GM21529 (cell line): ENCODE results near the gene SHISAL2B.
"Not testable (repeated sequence)": the region's sequence is repeated elsewhere in the genome, so short reads cannot be mapped to it uniquely, and the experiment has no call there.

ENCODE experiments used
- ATAC-seq: cut with Tn5 transposase; IDR thresholded peaks from one replicate; pipeline ENCODE4 v1.9.1; 2021; ENCODE audit not compliant: unreplicated experiment

Gene SHISAL2B

GRCh38 chr5:64690417-64691151, at the start of gene SHISAL2B:
Gene SHISAL2B, plus strand, starts transcription at chr5:64690503. Its CDS starts 121 bp downstream, at chr5:64690624.
- no peak for ATAC-seq

- ATAC-seq: no peak
Measured at GRCh38 chr5:64644831-64645230, 45.5 kb upstream of the SHISAL2B start.

GRCh38 chr5:64646169-64646568, 44.1 kb upstream of the SHISAL2B start:
- ATAC-seq: no peak

GRCh38 chr5:64649512-64649911, 40.8 kb upstream of the SHISAL2B start:
- no peak for ATAC-seq

- ATAC-seq: no peak
Measured at GRCh38 chr5:64653766-64654560, 36.3 kb upstream of the SHISAL2B start.

- no peak for ATAC-seq
Measured at GRCh38 chr5:64654561-64654938, 35.8 kb upstream of the SHISAL2B start.

GRCh38 chr5:64655596-64655995, 34.7 kb upstream of the SHISAL2B start:
- ATAC-seq: no peak

GRCh38 chr5:64659289-64659688, 31.0 kb upstream of the SHISAL2B start:
- ATAC-seq: no peak

GRCh38 chr5:64663181-64663580, 27.1 kb upstream of the SHISAL2B start:
- not testable (repeated sequence) for ATAC-seq

GRCh38 chr5:64665243-64665642, 25.1 kb upstream of the SHISAL2B start:
- no peak for ATAC-seq

GRCh38 chr5:64666078-64666477, 24.2 kb upstream of the SHISAL2B start:
- no peak for ATAC-seq

GRCh38 chr5:64667068-64667467, 23.2 kb upstream of the SHISAL2B start:
- ATAC-seq: no peak

GRCh38 chr5:64670277-64670676, 20.0 kb upstream of the SHISAL2B start:
- no peak for ATAC-seq

- ATAC-seq: no peak
Measured at GRCh38 chr5:64671678-64672077, 18.6 kb upstream of the SHISAL2B start.

GRCh38 chr5:64678374-64678773, 11.9 kb upstream of the SHISAL2B start:
- no peak for ATAC-seq

GRCh38 chr5:64680289-64680688, 10.0 kb upstream of the SHISAL2B start:
- no peak for ATAC-seq

- ATAC-seq: no peak
Measured at GRCh38 chr5:64682608-64683007, 7.7 kb upstream of the SHISAL2B start.

- ATAC-seq: no peak
Measured at GRCh38 chr5:64685866-64686265, 4.4 kb upstream of the SHISAL2B start.

GRCh38 chr5:64688391-64688790, 1.9 kb upstream of the SHISAL2B start:
- ATAC-seq: no peak

GRCh38 chr5:64688965-64689364, 1.3 kb upstream of the SHISAL2B start:
- ATAC-seq: no peak

GRCh38 chr5:64690104-64690416, 243 bp upstream of the SHISAL2B start:
- no peak for ATAC-seq

GRCh38 chr5:64691291-64691690, 988 bp downstream of the SHISAL2B start:
- no peak for ATAC-seq

GRCh38 chr5:64693636-64694035, 3.3 kb downstream of the SHISAL2B start:
- ATAC-seq: no peak
